Effector memory CD8-positive, alpha-beta T cell (primary cell): Measurements from ENCODE around the gene ASTN1.

Experiments
- ATAC-seq: fragments of 150-1000 bp; cut with Tn5 transposase; replicated peaks from 2 replicates; pipeline ENCODE4 v1.10.0; 2021; ENCODE audit warnings: mild to moderate bottlenecking, moderate library complexity
- DNase-seq, 3 experiments: peaks; one replicate each; pipeline ENCODE4 v3.0.0; 2021
- H3K27ac Mint-ChIP-seq, 2 donors: one replicate each; pipeline ENCODE4 v1.8.0; 2022; ENCODE audit warnings: mild to moderate bottlenecking in 2 of 2, mixed read lengths in 2 of 2, moderate library complexity in 2 of 2
- H3K27me3 Mint-ChIP-seq, 2 donors: one replicate each; pipeline ENCODE4 v1.8.0; 2022; ENCODE audit warnings: mixed read lengths in 2 of 2
- H3K36me3 Mint-ChIP-seq: one replicate; pipeline ENCODE4 v1.8.0; 2022; ENCODE audit warnings: mild to moderate bottlenecking, moderate library complexity, mixed read lengths; ENCODE audit not compliant: insufficient read depth
- H3K4me1 Mint-ChIP-seq, 2 donors: one replicate each; pipeline ENCODE4 v1.8.0; 2022; ENCODE audit warnings: low read depth in 2 of 2, mixed read lengths in 2 of 2
- H3K4me3 Mint-ChIP-seq, 2 donors: one replicate each; pipeline ENCODE4 v1.8.0; 2022; ENCODE audit warnings: mild to moderate bottlenecking in 2 of 2, mixed read lengths in 2 of 2, moderate library complexity in 2 of 2
- H3K9me3 Mint-ChIP-seq, 2 donors: one replicate each; pipeline ENCODE4 v1.8.0; 2022; ENCODE audit warnings: mixed read lengths in 2 of 2

Gene ASTN1

DNA sequence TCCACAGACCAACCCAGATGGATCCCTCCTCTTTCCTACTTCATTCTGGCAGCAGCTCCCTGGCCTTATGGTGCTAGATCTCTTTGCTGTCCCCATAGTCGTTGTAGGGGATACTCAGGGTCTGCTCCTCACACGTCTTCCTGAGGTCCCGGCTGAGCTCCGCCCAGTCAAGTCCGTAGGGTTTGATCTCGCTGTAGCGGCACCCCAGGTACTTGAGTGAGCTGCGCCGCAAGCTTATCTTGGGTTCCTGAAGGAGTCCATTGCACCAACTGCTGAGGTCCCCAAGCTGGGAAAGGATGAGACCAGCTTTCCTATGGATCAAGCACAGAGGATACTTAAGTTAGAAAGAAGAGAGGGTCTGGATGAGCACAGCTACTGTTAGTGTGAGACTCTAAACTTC lies 300.3 kb downstream of the ASTN1 start:
- Mint-ChIP-seq H3K27ac (no peak overlapping the region), H3K4me3 (no peak overlapping the region), H3K27me3 (peaks cover 0 to under 1% of the 10 kb centered on the region in 2 donors), H3K9me3 (peaks cover 2 to 15% of the 10 kb centered on the region in 2 donors), H3K36me3 (no peaks in the 10 kb centered on the region), H3K4me1 (no peaks in the 10 kb centered on the region)
- no peak for ATAC-seq
- DNase-seq: no peak

DNA sequence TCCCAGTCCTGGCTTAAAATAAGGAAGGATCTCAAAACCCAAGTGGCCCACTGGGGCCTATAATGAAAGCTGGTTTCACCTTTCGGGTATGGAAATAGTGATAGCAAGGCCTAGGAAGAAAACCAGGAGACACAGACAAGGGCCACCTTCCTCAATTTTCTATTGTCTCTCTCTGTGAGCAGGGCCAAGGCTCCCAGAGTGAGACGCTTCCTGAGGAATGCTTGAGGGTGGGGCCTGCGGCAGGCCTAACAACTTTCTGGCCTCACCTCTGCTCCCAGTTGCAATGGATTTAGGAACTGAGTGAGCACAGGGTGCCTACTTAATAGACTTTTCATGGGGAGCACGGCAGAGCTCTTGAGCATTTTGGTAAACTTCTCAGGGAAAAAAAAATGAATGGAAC lies 300.9 kb downstream of the ASTN1 start:
- H3K36me3 Mint-ChIP-seq: no peaks in the 10 kb centered on the region
- DNase-seq: no peak
- no peaks in the 10 kb centered on the region for H3K27me3 Mint-ChIP-seq
- H3K27ac Mint-ChIP-seq: no peak overlapping the region
- no peak overlapping the region for H3K4me3 Mint-ChIP-seq
- no peak for ATAC-seq
- H3K4me1 Mint-ChIP-seq: no peaks in the 10 kb centered on the region
- H3K9me3 Mint-ChIP-seq: peaks cover 2 to 15% of the 10 kb centered on the region in 2 donors

DNA sequence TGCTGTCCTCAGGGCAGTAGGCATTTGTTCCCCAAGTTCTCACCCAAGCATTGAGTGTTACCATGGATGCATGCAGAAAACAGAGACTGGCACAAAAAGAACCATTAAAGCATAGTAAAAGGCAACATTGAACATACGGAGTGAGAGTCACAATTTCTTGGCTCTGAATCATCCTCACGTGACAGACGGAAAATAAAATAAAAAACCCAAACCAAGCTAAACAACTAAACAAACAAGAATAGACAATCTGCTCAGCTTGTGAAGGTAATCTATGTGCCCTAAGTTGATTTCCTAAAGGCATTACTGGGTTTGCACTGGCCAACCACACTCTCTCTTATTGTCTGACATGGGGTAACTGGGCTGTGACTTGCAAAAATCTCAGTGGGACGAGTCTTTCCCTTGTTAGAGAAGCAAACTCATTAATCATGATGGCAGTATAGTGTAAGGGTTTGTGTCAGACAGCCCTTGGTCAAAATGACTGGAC lies 306.0 kb downstream of the ASTN1 start:
- ATAC-seq: no peak
- H3K9me3 Mint-ChIP-seq: peaks cover 0 to 8% of the 10 kb centered on the region in 2 donors
- no peaks in the 10 kb centered on the region for H3K4me1 Mint-ChIP-seq
- no peaks in the 10 kb centered on the region for H3K27me3 Mint-ChIP-seq
- H3K36me3 Mint-ChIP-seq: no peaks in the 10 kb centered on the region
- H3K27ac Mint-ChIP-seq: no peak overlapping the region
- no peak overlapping the region for H3K4me3 Mint-ChIP-seq
- DNase-seq: no peak

DNA sequence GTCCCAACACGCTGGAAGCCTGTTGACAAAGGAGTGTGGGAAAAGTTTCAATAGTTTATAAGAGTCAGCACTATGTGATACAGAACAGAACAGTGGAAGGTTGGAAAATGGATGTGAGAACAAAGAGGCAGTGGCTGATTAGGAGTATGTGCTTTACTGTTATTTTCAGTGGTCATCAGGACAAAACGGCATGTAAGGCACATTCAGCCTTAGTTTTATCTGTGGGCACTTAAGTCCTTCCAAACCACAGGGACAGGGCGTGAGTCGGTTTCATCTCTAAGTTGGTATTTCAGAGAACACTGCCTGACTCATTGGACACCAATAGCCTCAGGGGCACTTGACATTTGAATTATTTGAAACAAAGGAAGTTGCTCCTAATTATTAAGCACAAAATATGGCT lies 306.9 kb downstream of the ASTN1 start:
- Mint-ChIP-seq H3K4me3 (no peak overlapping the region), H3K27ac (no peak overlapping the region)
- no peak for DNase-seq

DNA sequence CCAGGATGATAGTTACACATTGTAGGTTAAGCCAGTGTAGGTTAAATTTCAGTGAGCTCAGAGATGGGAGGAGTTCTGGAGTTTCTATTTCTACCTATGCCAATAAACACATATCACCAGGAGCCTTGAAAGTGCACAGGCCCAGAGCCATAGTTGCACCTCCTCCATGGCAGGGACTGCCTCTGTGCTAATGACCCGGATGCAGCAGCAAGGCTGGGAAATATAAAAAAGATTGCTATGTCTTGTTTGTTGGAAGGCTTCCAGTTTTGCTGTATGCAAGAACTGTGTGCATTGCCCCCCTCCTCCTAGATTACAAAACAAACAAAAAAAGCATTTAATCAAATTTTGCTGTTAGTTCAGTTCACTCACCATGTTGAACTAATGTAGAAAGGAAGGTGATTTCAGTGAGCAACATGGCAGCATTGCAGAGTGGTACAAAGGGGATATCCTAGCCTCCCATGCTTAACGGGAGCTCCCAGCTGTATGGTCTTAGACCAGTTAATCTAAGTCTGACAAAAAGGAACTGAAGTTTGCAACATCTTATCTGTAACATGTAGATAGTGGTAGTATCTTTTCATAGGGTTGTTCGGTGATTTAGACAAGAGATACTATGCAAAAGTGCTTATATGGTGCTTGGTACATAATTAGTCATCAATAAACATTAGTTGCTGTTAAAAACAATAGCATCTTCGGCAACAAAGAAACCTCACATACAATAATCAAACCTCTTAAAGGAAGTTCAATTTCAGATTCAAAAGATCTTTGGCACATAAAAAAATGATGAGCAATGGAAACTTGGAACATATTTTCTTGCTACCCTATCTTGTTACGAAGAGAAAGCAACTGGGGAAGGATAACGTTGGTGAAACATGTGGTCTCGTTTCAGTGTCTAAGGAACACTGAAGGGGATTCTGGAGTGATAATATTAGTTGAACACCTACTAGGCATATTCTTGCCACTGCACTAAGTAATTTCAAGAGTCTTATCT lies 309.5 kb downstream of the ASTN1 start:
- Mint-ChIP-seq H3K4me3 (no peak overlapping the region), H3K9me3 (peaks cover 0 to 8% of the 10 kb centered on the region in 2 donors), H3K4me1 (no peaks in the 10 kb centered on the region), H3K27ac (no peak overlapping the region), H3K27me3 (no peaks in the 10 kb centered on the region), H3K36me3 (no peaks in the 10 kb centered on the region)
- no peak for ATAC-seq
- no peak for DNase-seq

More for the DNA sequence above, 306.9 kb downstream of the ASTN1 start:
- Mint-ChIP-seq H3K36me3 (no peaks in the 10 kb centered on the region), H3K9me3 (peaks cover 0 to 8% of the 10 kb centered on the region in 2 donors), H3K27me3 (no peaks in the 10 kb centered on the region), H3K4me1 (no peaks in the 10 kb centered on the region)
- no peak for ATAC-seq

DNA sequence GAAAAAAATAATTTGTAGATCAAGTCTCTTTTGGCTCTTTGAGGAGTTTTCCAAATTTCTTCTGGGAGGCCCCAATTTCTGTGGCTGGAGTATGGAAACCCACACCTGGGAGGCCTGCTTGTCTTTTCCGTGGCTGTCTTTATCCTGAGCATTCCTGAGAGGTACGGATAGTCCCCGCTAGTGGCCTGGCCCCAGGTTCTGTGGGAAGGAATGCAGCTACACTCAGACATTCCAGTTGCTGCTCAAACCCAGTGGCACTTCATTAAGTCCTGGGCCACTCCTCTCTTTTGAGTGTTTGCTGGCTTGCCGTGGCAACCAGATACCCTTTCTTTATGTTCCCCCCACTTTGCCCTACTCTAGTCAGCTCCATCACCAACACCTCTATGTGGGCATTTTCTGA lies 310.4 kb downstream of the ASTN1 start:
- no peak for ATAC-seq
- no peaks in the 10 kb centered on the region for H3K4me1 Mint-ChIP-seq

DNA sequence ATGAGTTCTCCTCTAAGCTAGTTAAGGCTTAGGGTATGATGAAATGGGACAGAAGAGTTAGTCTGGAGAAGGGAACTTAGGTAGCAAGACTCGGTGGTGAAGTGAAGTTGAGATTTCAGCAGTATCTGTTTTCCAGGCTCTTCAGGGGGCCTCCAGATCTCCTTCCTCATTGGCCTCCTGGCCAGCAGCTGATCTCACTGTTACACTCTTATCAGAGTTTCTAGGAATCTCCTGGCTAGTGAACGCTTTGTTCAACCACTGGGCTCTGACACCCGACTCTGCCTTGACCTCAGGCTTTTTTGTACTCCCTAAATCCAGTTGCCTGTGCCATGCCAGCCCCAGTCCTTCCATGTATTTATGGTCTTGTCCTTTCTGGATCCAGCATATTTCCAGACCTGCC lies 311.0 kb downstream of the ASTN1 start:
- H3K4me3 Mint-ChIP-seq: no peak overlapping the region
- no peaks in the 10 kb centered on the region for H3K27me3 Mint-ChIP-seq
- H3K4me1 Mint-ChIP-seq: no peaks in the 10 kb centered on the region
- no peak for ATAC-seq
- peaks cover 0 to 9% of the 10 kb centered on the region in 2 donors for H3K9me3 Mint-ChIP-seq
- DNase-seq: no peak
- no peaks in the 10 kb centered on the region for H3K36me3 Mint-ChIP-seq
- H3K27ac Mint-ChIP-seq: no peak overlapping the region

More for the DNA sequence above, 310.4 kb downstream of the ASTN1 start:
- H3K36me3 Mint-ChIP-seq: no peaks in the 10 kb centered on the region
- no peak overlapping the region for H3K27ac Mint-ChIP-seq
- no peak overlapping the region for H3K4me3 Mint-ChIP-seq
- no peaks in the 10 kb centered on the region for H3K27me3 Mint-ChIP-seq
- DNase-seq: no peak
- H3K9me3 Mint-ChIP-seq: peaks cover 0 to 8% of the 10 kb centered on the region in 2 donors

DNA sequence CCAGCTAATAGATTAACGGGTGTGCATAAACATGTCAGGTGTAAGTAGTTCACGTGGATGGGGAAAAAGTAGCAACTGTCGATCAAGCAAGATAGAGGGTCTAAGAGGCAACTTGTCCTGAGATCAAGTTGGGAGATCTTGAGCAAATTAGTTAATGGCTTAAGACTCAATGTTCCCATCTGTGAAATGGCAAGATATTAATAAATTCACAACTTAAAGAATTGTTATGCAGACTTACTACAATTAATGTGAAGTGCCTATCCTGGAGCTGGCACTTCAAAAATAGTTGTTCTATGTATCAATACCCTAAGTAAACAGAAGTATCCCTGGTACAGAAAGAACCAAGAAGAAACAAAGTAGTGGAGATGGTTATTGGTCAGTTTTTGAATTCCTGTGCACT lies 312.4 kb downstream of the ASTN1 start:
- Mint-ChIP-seq H3K4me1 (no peaks in the 10 kb centered on the region), H3K9me3 (peaks cover 0 to 6% of the 10 kb centered on the region in 2 donors), H3K36me3 (no peaks in the 10 kb centered on the region), H3K27ac (no peak overlapping the region), H3K4me3 (no peak overlapping the region), H3K27me3 (no peaks in the 10 kb centered on the region)
- no peak for ATAC-seq
- DNase-seq: no peak

DNA sequence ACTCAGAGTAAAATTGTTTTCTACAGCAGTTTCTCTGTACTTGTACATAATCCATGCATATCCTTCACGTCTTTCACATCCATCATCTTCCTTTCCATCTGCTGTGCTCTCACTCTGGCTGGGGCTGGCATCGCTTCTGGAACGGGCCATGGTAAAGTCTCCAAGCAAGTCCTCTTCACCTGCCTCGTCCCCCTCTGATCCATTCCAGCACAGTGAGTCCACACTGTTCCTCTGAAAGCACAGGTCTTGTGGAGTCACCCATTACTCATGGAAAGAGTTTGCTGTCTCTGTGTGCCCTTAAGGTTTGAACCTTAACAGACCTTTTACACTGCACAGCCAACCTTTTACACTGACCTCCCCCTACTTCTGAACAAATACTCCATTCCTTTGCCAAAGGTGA lies 313.6 kb downstream of the ASTN1 start:
- Mint-ChIP-seq H3K9me3 (peaks cover 3 to 6% of the 10 kb centered on the region in 2 donors), H3K27me3 (no peaks in the 10 kb centered on the region), H3K4me3 (no peak overlapping the region), H3K4me1 (no peaks in the 10 kb centered on the region), H3K36me3 (no peaks in the 10 kb centered on the region), H3K27ac (no peak overlapping the region)
- ATAC-seq (no peak), DNase-seq (no peak)

DNA sequence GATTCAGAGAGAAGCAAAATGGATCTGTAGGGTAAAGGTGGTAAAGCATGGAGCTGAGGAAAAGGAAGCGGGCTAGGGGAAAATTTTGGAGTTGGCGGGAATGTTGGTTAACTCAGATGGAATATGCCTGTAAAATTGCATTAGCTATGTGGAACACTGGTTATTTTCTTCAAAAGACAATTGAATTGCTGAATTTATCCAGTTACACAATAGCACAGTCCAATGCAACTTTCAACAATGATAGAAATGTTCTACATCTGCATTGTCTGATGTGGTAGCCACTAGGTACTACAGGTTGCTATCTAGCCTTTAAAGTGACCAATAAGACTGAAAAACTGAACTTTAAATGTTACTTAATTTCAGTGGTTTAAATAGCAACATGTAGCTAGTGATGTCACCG lies 315.2 kb downstream of the ASTN1 start:
- H3K9me3 Mint-ChIP-seq: peaks cover 4 to 12% of the 10 kb centered on the region in 2 donors
- no peak overlapping the region for H3K4me3 Mint-ChIP-seq
- no peak for ATAC-seq

DNA sequence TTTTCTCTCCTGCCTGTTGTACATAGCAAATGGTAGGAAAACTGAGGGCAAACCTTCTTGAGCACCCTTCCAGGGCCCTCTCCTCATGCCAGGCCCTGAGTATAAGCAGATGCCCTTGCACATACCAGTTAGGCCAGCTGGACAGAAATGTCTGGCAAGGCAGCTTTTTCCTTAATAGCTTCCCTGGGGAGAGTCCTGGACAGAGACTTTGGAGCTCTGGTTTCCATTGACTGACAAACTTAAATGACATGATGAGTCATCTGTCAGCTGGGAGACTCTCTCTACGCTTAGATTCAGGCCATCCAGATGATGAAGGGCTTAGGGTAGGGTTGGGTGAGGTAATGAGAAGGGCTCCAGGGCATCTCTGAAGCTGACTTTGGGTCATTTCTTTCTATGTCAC lies 317.5 kb downstream of the ASTN1 start:
- Mint-ChIP-seq H3K4me3 (no peak overlapping the region), H3K9me3 (peaks cover 4 to 12% of the 10 kb centered on the region in 2 donors), H3K27ac (no peak overlapping the region), H3K27me3 (peaks cover 0 to 8% of the 10 kb centered on the region in 2 donors), H3K36me3 (no peaks in the 10 kb centered on the region), H3K4me1 (no peaks in the 10 kb centered on the region)
- ATAC-seq: no peak
- DNase-seq: no peak

More for the DNA sequence above, 315.2 kb downstream of the ASTN1 start:
- Mint-ChIP-seq H3K27ac (no peak overlapping the region), H3K4me1 (no peaks in the 10 kb centered on the region), H3K27me3 (peaks cover 0 to 8% of the 10 kb centered on the region in 2 donors), H3K36me3 (no peaks in the 10 kb centered on the region)
- DNase-seq: no peak

DNA sequence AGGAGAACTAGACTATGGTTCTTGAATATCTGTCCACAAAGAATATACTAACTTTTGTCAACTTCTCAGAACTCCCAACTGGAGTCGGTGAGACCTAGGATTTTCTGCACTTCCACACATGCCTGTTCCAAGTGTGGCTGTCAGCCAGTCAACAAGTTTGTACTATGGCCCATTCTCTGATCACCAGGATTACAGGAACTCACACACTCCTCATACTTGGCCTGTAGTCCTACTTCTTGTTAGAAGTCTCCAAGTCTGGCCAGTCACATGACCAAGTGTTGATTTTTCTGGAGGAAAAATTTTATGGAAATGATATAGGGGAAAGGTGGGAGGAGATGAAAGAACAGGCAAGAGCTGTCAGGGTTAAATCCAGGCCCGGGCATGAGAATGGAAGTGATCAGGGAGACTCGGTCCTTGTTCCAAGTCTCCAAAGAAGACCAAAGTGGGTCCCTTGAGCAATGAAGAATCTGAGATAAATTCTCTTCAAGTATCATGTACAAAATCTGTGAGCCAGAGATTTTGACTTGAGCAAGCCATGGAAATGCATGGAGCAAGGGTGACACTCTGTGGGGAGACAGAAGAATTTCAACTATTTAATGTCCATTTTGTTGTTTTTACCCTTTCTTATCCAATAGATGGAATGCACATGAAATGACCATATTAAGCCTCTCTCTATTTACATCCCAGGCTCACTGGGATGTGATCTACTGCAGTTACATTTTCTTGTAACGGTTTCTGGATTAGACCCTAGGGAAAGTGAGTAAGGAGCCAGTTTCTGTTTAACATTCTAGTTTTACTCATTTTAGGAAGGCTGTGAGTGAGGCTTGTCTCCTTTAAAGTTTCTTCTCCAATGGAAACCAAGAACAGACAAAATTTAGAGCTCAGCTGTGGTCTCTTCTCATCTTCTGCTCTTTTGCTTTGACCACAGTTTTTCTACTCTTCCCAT lies 320.9 kb downstream of the ASTN1 start:
- Mint-ChIP-seq H3K27ac (no peak overlapping the region), H3K27me3 (peaks cover 0 to 8% of the 10 kb centered on the region in 2 donors), H3K4me3 (no peak overlapping the region), H3K9me3 (peaks cover 0 to 12% of the 10 kb centered on the region in 2 donors), H3K36me3 (no peaks in the 10 kb centered on the region), H3K4me1 (no peaks in the 10 kb centered on the region)
- ATAC-seq (no peak), DNase-seq (no peak)

DNA sequence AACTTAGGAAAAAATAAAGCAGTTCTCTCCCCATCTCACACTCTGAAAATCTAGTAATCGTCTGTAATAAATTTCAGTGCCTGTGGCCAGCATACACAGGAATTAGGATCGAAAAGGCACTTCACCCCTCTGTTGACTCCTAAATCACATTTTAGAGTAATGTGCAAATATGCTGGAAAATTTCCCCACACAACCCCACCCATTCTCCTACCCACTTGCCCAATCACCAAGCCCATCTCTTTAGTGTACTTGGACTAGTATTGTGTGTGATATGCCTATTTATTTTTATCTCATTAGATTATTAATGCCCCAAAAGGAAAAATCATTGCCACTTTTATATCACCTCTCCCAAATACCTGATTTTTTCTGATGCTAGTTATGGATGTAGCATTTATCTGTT lies 323.3 kb downstream of the ASTN1 start:
- peaks cover 0 to 8% of the 10 kb centered on the region in 2 donors for H3K27me3 Mint-ChIP-seq
- no peak overlapping the region for H3K27ac Mint-ChIP-seq
- H3K36me3 Mint-ChIP-seq: no peaks in the 10 kb centered on the region
- H3K9me3 Mint-ChIP-seq: peaks cover 0 to 12% of the 10 kb centered on the region in 2 donors
- no peak overlapping the region for H3K4me3 Mint-ChIP-seq
- ATAC-seq: no peak
- no peak for DNase-seq
- H3K4me1 Mint-ChIP-seq: no peaks in the 10 kb centered on the region
